Parathyroid adenoma (tissue), 2 donors: ENCODE data around the gene HAP1.

ENCODE experiments used
- H2AFZ ChIP-seq: fragments of 300-600 bp; sonication (generic); one replicate; pipeline ENCODE4 v1.7.0; 2017; ENCODE audit warnings: antibody characterized with exemption, mild to moderate bottlenecking
- H3K27ac ChIP-seq: fragments of 300-600 bp; sonication (generic); one replicate; pipeline ENCODE4 v1.7.0; 2017
- H3K27me3 ChIP-seq: fragments of 300-600 bp; sonication (generic); one replicate; pipeline ENCODE4 v1.7.0; 2017; ENCODE audit warnings: low read length; ENCODE audit not compliant: control insufficient read depth, insufficient read depth
- H3K36me3 ChIP-seq: fragments of 300-600 bp; sonication (generic); one replicate; pipeline ENCODE4 v1.7.0; 2017; ENCODE audit warnings: low read length; ENCODE audit not compliant: control insufficient read depth, insufficient read depth
- H3K4me1 ChIP-seq: fragments of 300-600 bp; sonication (generic); one replicate; pipeline ENCODE4 v1.7.0; 2017; ENCODE audit warnings: control low read depth
- H3K4me2 ChIP-seq: fragments of 300-600 bp; sonication (generic); one replicate; pipeline ENCODE4 v1.7.0; 2017; ENCODE audit warnings: low read length
- H3K4me3 ChIP-seq: fragments of 300-600 bp; sonication (generic); one replicate; pipeline ENCODE4 v1.7.0; 2017; ENCODE audit warnings: low read depth, low read length
- H3K79me2 ChIP-seq: fragments of 300-600 bp; sonication (generic); one replicate; pipeline ENCODE4 v1.7.0; 2017; ENCODE audit warnings: control low read depth
- H3K9ac ChIP-seq: fragments of 300-600 bp; sonication (generic); one replicate; pipeline ENCODE4 v1.7.0; 2017; ENCODE audit warnings: mild to moderate bottlenecking
- H3K9me3 ChIP-seq: fragments of 300-600 bp; sonication (generic); one replicate; pipeline ENCODE4 v1.7.0; 2017; ENCODE audit warnings: low read length; ENCODE audit not compliant: control insufficient read depth
- TF ChIP-seq, protein P1 (sequence below): fragments of 300-600 bp; sonication (generic); IDR thresholded peaks from one replicate; pipeline ENCODE4 v1.7.0; 2017; ENCODE audit warnings: antibody characterized with exemption, mild to moderate bottlenecking
- donor health status: primary hyperparathyroidism.

The HAP1 gene

DNA sequence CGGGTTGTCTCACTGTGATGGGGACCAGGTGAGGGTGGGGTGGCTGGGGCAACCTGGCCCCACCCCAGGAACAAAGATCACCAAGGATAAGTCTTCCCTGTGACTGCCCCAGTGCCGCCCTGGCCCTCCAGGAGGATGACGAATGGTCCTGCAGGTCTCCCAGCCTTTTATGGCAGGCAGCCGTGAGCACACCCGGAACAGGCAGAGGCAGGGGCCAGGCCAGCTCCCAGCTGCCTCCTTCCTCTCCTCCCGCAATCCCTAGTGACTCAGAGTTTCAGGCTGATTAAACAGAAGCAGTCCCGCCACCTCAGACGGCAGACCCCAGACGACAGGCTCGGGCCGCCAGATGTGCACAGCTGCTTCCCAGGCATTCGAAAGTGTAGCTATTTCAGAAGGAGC lies 38.7 kb upstream of the HAP1 start:
- H3K27me3 ChIP-seq = no peaks in the 10 kb centered on the region
- H3K4me3 ChIP-seq = no peak overlapping the region
- no peak overlapping the region for H3K4me2 ChIP-seq
- TF ChIP-seq, protein P1, sequence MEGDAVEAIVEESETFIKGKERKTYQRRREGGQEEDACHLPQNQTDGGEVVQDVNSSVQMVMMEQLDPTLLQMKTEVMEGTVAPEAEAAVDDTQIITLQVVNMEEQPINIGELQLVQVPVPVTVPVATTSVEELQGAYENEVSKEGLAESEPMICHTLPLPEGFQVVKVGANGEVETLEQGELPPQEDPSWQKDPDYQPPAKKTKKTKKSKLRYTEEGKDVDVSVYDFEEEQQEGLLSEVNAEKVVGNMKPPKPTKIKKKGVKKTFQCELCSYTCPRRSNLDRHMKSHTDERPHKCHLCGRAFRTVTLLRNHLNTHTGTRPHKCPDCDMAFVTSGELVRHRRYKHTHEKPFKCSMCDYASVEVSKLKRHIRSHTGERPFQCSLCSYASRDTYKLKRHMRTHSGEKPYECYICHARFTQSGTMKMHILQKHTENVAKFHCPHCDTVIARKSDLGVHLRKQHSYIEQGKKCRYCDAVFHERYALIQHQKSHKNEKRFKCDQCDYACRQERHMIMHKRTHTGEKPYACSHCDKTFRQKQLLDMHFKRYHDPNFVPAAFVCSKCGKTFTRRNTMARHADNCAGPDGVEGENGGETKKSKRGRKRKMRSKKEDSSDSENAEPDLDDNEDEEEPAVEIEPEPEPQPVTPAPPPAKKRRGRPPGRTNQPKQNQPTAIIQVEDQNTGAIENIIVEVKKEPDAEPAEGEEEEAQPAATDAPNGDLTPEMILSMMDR = no peak
- H3K27ac ChIP-seq = no peak overlapping the region
- no peak overlapping the region for H3K9ac ChIP-seq
- peaks cover 7% of the 10 kb centered on the region for H3K4me1 ChIP-seq
- H2AFZ ChIP-seq = no peak overlapping the region
- H3K36me3 ChIP-seq = no peaks in the 10 kb centered on the region
- peaks cover 27% of the 10 kb centered on the region for H3K79me2 ChIP-seq
- no peaks in the 10 kb centered on the region for H3K9me3 ChIP-seq

DNA sequence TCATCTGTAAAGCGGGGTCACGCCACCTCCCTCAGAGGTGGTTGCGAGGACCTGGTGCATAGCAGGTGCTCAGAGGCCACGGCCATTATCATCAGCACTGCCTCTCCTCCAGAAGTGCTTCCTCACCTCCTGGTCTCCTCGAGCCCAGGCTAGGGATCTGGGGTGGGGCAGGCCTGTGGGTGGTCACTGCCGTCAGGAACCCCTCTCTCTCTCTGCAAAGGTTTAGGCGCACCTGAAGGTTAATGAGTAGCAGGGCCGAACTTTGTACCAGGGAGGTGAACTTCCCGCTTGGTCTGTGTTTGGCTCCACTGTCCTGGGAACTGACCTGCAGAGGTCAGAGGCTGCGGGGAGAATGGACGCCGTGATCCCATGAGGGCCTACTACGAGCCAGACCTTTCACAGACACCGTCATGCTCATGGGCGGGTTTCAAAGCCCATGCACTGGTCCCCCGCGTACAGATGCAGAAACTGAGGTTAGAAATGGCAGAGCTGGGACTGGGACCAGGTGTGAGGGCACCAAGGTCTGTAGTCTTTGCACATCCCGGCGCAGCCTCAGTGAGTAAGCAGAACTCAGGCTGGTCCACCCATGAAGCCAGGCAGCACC lies 38.2 kb upstream of the HAP1 start:
- H3K4me2 ChIP-seq = no peak overlapping the region
- H3K4me1 ChIP-seq = peaks cover 7% of the 10 kb centered on the region
- no peak overlapping the region for H3K9ac ChIP-seq
- no peaks in the 10 kb centered on the region for H3K9me3 ChIP-seq
- H3K27ac ChIP-seq = no peak overlapping the region
- H3K27me3 ChIP-seq = no peaks in the 10 kb centered on the region
- H3K4me3 ChIP-seq = no peak overlapping the region
- no peaks in the 10 kb centered on the region for H3K36me3 ChIP-seq
- peaks cover 27% of the 10 kb centered on the region for H3K79me2 ChIP-seq
- H2AFZ ChIP-seq = no peak overlapping the region
- TF ChIP-seq, protein P1 = no peak

DNA sequence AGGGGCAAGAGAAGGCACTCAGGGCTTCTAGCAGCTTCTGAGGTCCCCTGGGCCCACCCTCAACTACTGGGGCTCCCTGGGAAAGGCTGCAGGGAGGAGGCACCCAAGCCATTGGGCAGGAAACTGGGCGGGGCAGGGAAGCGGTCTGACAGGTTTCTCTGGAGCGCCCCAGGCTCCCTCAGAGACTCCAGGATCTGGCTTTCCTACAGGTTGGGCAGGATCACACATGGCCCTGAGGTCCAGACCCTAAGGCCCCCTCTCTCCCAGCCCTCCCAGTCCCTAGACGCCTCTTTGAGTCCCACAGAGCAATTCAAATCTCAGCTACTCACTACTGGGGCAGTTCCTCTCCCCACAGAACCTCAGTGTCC lies 37.8 kb upstream of the HAP1 start:
- H3K27ac ChIP-seq = no peak overlapping the region
- H3K4me2 ChIP-seq = no peak overlapping the region
- peaks cover 4% of the 10 kb centered on the region for H3K4me1 ChIP-seq
- H3K4me3 ChIP-seq = no peak overlapping the region
- TF ChIP-seq, protein P1 = no peak
- H3K36me3 ChIP-seq = no peaks in the 10 kb centered on the region
- no peak overlapping the region for H2AFZ ChIP-seq
- H3K9ac ChIP-seq = no peak overlapping the region
- no peaks in the 10 kb centered on the region for H3K27me3 ChIP-seq
- H3K9me3 ChIP-seq = no peaks in the 10 kb centered on the region
- H3K79me2 ChIP-seq = peaks cover 27% of the 10 kb centered on the region

DNA sequence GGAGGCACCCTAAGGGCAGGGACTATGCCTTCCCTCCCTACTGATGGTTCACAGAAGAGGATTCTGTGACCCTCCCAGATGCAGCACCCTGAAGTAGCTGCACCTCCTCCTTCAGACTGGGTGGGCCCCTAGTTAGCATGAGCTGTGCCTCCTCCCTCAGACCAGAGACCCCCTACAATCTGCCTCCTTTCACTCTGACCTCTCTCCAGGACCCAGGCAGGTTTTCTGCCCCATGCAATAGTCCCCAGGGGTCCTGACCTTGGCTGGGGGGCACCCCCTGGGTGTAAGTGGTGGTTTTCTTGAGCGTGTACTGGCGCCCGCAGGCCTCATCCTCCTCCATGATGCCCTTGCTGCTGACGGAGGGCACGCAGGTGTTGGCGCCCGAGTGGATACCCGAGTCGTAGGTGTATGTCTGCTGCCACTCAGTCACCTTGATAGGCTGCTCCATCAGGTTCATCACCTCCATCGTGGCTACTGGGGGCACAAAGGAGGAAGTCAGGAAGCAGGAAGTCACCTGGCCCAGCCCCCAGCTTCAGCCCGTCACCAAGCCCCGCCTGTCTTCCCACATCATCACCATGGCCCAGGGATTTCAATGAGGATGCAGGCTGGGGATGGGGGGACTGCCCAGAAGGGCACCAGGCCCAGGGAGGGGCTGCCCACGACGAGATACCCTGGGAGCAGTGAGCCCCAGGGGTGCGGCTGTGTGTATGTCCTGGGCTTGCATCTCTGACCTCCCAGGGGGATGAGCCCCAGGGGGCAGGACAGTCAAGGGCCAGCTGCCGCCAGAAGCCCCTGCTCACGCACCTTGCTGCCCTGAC lies 37.2 kb upstream of the HAP1 start:
- Histone ChIP-seq H3K9ac (no peak overlapping the region), H3K4me1 (peaks cover 4% of the 10 kb centered on the region)

More for the DNA sequence above, 37.2 kb upstream of the HAP1 start:
- Histone ChIP-seq H3K4me3 (no peak overlapping the region), H3K9me3 (no peaks in the 10 kb centered on the region), H3K27me3 (no peaks in the 10 kb centered on the region), H3K36me3 (no peaks in the 10 kb centered on the region), H3K79me2 (peaks cover 26% of the 10 kb centered on the region), H3K4me2 (no peak overlapping the region), H3K27ac (no peak overlapping the region), H2AFZ (no peak overlapping the region)
- TF ChIP-seq, protein P1 = no peak
